Trophoblast cell (in vitro differentiated cells and primary cell): ENCODE data around the gene CLDN9.

Source experiments
- DNase-seq, 2 donors: peaks; one replicate each; pipeline ENCODE4 v3.0.0-alpha.2; 2016
- H2AFZ ChIP-seq: 2 replicates; pipeline ENCODE4 v1.6.1; 2013; ENCODE audit warnings: low read length, moderate library complexity, mild to moderate bottlenecking; ENCODE audit not compliant: insufficient read depth, poor library complexity
- H2AK5ac ChIP-seq: 2 replicates; pipeline ENCODE4 v1.6.1; 2013; ENCODE audit warnings: mild to moderate bottlenecking, low read length
- H2BK120ac ChIP-seq: 2 replicates; pipeline ENCODE4 v1.6.1; 2013; ENCODE audit warnings: low read length, mild to moderate bottlenecking, moderate library complexity; ENCODE audit not compliant: insufficient read depth, poor library complexity
- H2BK12ac ChIP-seq: 2 replicates; pipeline ENCODE4 v1.6.1; 2013; ENCODE audit warnings: mild to moderate bottlenecking, low read length, moderate library complexity
- H2BK5ac ChIP-seq: 2 replicates; pipeline ENCODE4 v1.6.1; 2013; ENCODE audit warnings: low read length, low read depth, moderate library complexity, mild to moderate bottlenecking; ENCODE audit not compliant: poor library complexity
- H3K14ac ChIP-seq: 2 replicates; pipeline ENCODE4 v1.6.1; 2013; ENCODE audit warnings: mild to moderate bottlenecking, low read length
- H3K18ac ChIP-seq: 2 replicates; pipeline ENCODE4 v1.6.1; 2013; ENCODE audit warnings: mild to moderate bottlenecking, low read length
- H3K23ac ChIP-seq: 2 replicates; pipeline ENCODE4 v1.6.1; 2013; ENCODE audit warnings: low read length
- H3K27ac ChIP-seq: 2 replicates; pipeline ENCODE4 v1.5.1; 2013; ENCODE audit warnings: low read depth, mild to moderate bottlenecking, inconsistent platforms, low read length, moderate library complexity
- H3K27me3 ChIP-seq: 2 replicates; pipeline ENCODE4 v1.6.1; 2013; ENCODE audit warnings: inconsistent platforms, mild to moderate bottlenecking, low read length, moderate library complexity; ENCODE audit not compliant: insufficient read depth
- H3K36me3 ChIP-seq, 2 experiments: 1 replicate in 1 of 2; 2 replicates in 1 of 2; pipeline ENCODE4 v1.6.1; 2013; ENCODE audit warnings: low read length in 2 of 2, mild to moderate bottlenecking in 2 of 2, moderate library complexity in 1 of 2; ENCODE audit not compliant: insufficient read depth in 2 of 2, control insufficient read depth in 1 of 2
- H3K4ac ChIP-seq: 2 replicates; pipeline ENCODE4 v1.6.1; 2013; ENCODE audit warnings: low read depth, mild to moderate bottlenecking, low read length, moderate library complexity
- H3K4me1 ChIP-seq, 2 experiments: 1 replicate in 1 of 2; 2 replicates in 1 of 2; pipeline ENCODE4 v1.6.1; 2013; ENCODE audit warnings: low read length in 2 of 2, mild to moderate bottlenecking in 2 of 2, moderate library complexity in 1 of 2; ENCODE audit not compliant: insufficient read depth in 2 of 2, control insufficient read depth in 1 of 2
- H3K4me2 ChIP-seq: 2 replicates; pipeline ENCODE4 v1.6.1; 2013; ENCODE audit warnings: inconsistent platforms, mild to moderate bottlenecking, low read length, moderate library complexity
- H3K4me3 ChIP-seq: 2 replicates; pipeline ENCODE4 v1.5.1; 2013; ENCODE audit warnings: mild to moderate bottlenecking, low read depth, low read length, inconsistent platforms
- H3K79me1 ChIP-seq: one replicate; pipeline ENCODE4 v1.6.1; 2013; ENCODE audit warnings: low read length
- H3K79me2 ChIP-seq: 2 replicates; pipeline ENCODE4 v1.6.1; 2013; ENCODE audit warnings: low read length, mild to moderate bottlenecking; ENCODE audit not compliant: control insufficient read depth, insufficient read depth, poor library complexity
- H3K9ac ChIP-seq: 2 replicates; pipeline ENCODE4 v1.6.1; 2013; ENCODE audit warnings: mild to moderate bottlenecking, low read length
- H3K9me3 ChIP-seq: 2 replicates; pipeline ENCODE4 v1.6.1; 2013; ENCODE audit warnings: low read depth, mild to moderate bottlenecking, control low read depth, inconsistent platforms, low read length; ENCODE audit not compliant: insufficient read depth
- H4K12ac ChIP-seq: 2 replicates; pipeline ENCODE4 v1.6.1; 2013; ENCODE audit warnings: low read depth, mild to moderate bottlenecking, low read length, moderate library complexity
- H4K8ac ChIP-seq: 2 replicates; pipeline ENCODE4 v1.6.1; 2013; ENCODE audit warnings: low read depth, mild to moderate bottlenecking, low read length, moderate library complexity
- H4K91ac ChIP-seq: one replicate; pipeline ENCODE4 v1.6.1; 2013; ENCODE audit warnings: low read depth, mild to moderate bottlenecking, low read length, moderate library complexity
- WGBS: extraction: QIAGEN DNeasy Blood & Tissue Kit; methylation state at CpG from one replicate; pipeline ENCODE4 v1.1.7; 2013; ENCODE audit warnings: missing lambda C conversion rate; ENCODE audit not compliant: insufficient read length, insufficient coverage; ENCODE audit errors: extremely low coverage; 5-methylcytosine and 5-hydroxymethylcytosine counted together

CLDN9 gene

GRCh38 chr16:3059723-3060242, 47.1 kb downstream of the CLDN9 start:
- DNase-seq = no peak
- peak overlapping the region; percentile 71 for H3K4me2 ChIP-seq
- H2BK12ac ChIP-seq = peak overlapping the region; percentile 30
- H3K18ac ChIP-seq = peak overlapping the region; percentile 41
- H2AFZ ChIP-seq = peak overlapping the region; percentile 39
- H4K8ac ChIP-seq = peak overlapping the region; percentile 80
- no peak overlapping the region for H3K23ac ChIP-seq
- no peaks in the 10 kb centered on the region for H3K9me3 ChIP-seq
- H3K27me3 ChIP-seq = no peaks in the 10 kb centered on the region
- whole genome bisulfite sequencing = no CpG with 5 or more reads among the region's 9 CpGs
- peak overlapping the region; percentile 3 for H2BK120ac ChIP-seq
- H3K79me2 ChIP-seq = peaks cover 5% of the 10 kb centered on the region
- H3K9ac ChIP-seq = peak overlapping the region; percentile 73
- peak overlapping the region; percentile 55 for H3K14ac ChIP-seq
- H3K36me3 ChIP-seq = peaks cover under 1% of the 10 kb centered on the region in 2 experiments
- H3K4ac ChIP-seq = peak overlapping the region; percentile 18
- peaks cover 10% of the 10 kb centered on the region for H3K79me1 ChIP-seq
- peak overlapping the region; percentile 46 for H3K27ac ChIP-seq
- peak overlapping the region; percentile 7 for H4K12ac ChIP-seq
- no peak overlapping the region for H2AK5ac ChIP-seq
- no peak overlapping the region for H3K4me3 ChIP-seq
- H4K91ac ChIP-seq = peak overlapping the region; percentile 78
- peaks cover 11 to 12% of the 10 kb centered on the region in 2 experiments for H3K4me1 ChIP-seq
- no peak overlapping the region for H2BK5ac ChIP-seq

- no peak overlapping the region for H3K4ac ChIP-seq
- peak overlapping the region; percentile 3 for H2AK5ac ChIP-seq
These were observed 47.8 kb downstream of the CLDN9 start for GRCh38 chr16:3060339-3061127.

GRCh38 chr16:3062553-3062952, 49.8 kb downstream of the CLDN9 start:
- H2BK5ac ChIP-seq = no peak overlapping the region
- no CpG with 5 or more reads among the region's 6 CpGs for WGBS
- H3K79me1 ChIP-seq = peaks cover 10% of the 10 kb centered on the region
- H4K91ac ChIP-seq = no peak overlapping the region
- no peak overlapping the region for H2AFZ ChIP-seq
- no peak overlapping the region for H3K9ac ChIP-seq
- no peak overlapping the region for H3K4ac ChIP-seq
- H3K4me3 ChIP-seq = no peak overlapping the region
- H3K14ac ChIP-seq = no peak overlapping the region
- no peak for DNase-seq
- no peaks in the 10 kb centered on the region for H3K9me3 ChIP-seq
- no peak overlapping the region for H3K4me2 ChIP-seq
- H4K12ac ChIP-seq = no peak overlapping the region
- no peaks in the 10 kb centered on the region for H3K36me3 ChIP-seq
- H3K27ac ChIP-seq = no peak overlapping the region
- no peak overlapping the region for H4K8ac ChIP-seq
- H3K18ac ChIP-seq = no peak overlapping the region
- no peak overlapping the region for H3K23ac ChIP-seq
- H3K79me2 ChIP-seq = peaks cover 5% of the 10 kb centered on the region
- H2BK12ac ChIP-seq = no peak overlapping the region
- no peaks in the 10 kb centered on the region for H3K27me3 ChIP-seq
- no peak overlapping the region for H2AK5ac ChIP-seq
- H3K4me1 ChIP-seq = peaks cover 16 to 19% of the 10 kb centered on the region in 2 experiments
- H2BK120ac ChIP-seq = no peak overlapping the region

More at GRCh38 chr16:3060339-3061127, 47.8 kb downstream of the CLDN9 start:
- no peak overlapping the region for H3K23ac ChIP-seq
- no peaks in the 10 kb centered on the region for H3K36me3 ChIP-seq
- peaks cover 10% of the 10 kb centered on the region for H3K79me1 ChIP-seq
- H3K4me3 ChIP-seq = no peak overlapping the region
- peaks cover 5% of the 10 kb centered on the region for H3K79me2 ChIP-seq
- no peak overlapping the region for H2BK5ac ChIP-seq
- no peak for DNase-seq
- no peak overlapping the region for H3K27ac ChIP-seq
- no peak overlapping the region for H3K4me2 ChIP-seq
- H3K4me1 ChIP-seq = peaks cover 16 to 19% of the 10 kb centered on the region in 2 experiments
- H2BK120ac ChIP-seq = no peak overlapping the region
- H2AFZ ChIP-seq = peak overlapping the region; percentile 6
- WGBS = no CpG with 5 or more reads among the region's 14 CpGs
- H4K91ac ChIP-seq = no peak overlapping the region
- no peak overlapping the region for H3K18ac ChIP-seq
- no peak overlapping the region for H4K12ac ChIP-seq
- H3K9ac ChIP-seq = no peak overlapping the region
- no peak overlapping the region for H2BK12ac ChIP-seq
- H3K9me3 ChIP-seq = no peaks in the 10 kb centered on the region
- no peak overlapping the region for H4K8ac ChIP-seq
- no peak overlapping the region for H3K14ac ChIP-seq
- no peaks in the 10 kb centered on the region for H3K27me3 ChIP-seq

- Histone ChIP-seq H3K4me3 (no peak overlapping the region), H3K79me1 (peaks cover 9% of the 10 kb centered on the region), H3K4me1 (peaks cover 10 to 14% of the 10 kb centered on the region in 2 experiments), H3K4ac (no peak overlapping the region), H3K36me3 (no peaks in the 10 kb centered on the region), H3K27ac (no peak overlapping the region), H2BK12ac (no peak overlapping the region), H3K14ac (no peak overlapping the region), H4K12ac (no peak overlapping the region), H2AK5ac (no peak overlapping the region), H2BK5ac (no peak overlapping the region), H4K8ac (no peak overlapping the region), H3K18ac (no peak overlapping the region), H3K4me2 (no peak overlapping the region), H3K9ac (no peak overlapping the region), H4K91ac (no peak overlapping the region), H3K23ac (no peak overlapping the region), H3K27me3 (no peaks in the 10 kb centered on the region), H2AFZ (no peak overlapping the region), H3K79me2 (peaks cover 5% of the 10 kb centered on the region), H2BK120ac (no peak overlapping the region), H3K9me3 (no peaks in the 10 kb centered on the region)
- no peak for DNase-seq
- WGBS = no CpG with 5 or more reads among the region's 8 CpGs
These were observed 51.1 kb downstream of the CLDN9 start for GRCh38 chr16:3063625-3064386.
